Measurements from ENCODE around the gene SPON2.

GRCh38 chr4:1195109-1195671, 22.8 kb upstream of the SPON2 start:
- no peak for TF ChIP-seq CTCF (conservative IDR thresholded peaks at IDR 0.05; ENCODE audit: low read length)
- TF ChIP-seq EZH2phosphoT487 (IDR thresholded peaks at IDR 0.05; ENCODE audit: borderline replicate concordance, low read depth, low read length), result no peak
